Measurements from ENCODE around the gene SEC14L2.

GRCh38 chr22:30370641-30371230 is 26.1 kb upstream of the SEC14L2 start:
- TF ChIP-seq CTCF (IDR thresholded peaks at IDR 0.05): no peak
- no peak for TF ChIP-seq POLR2A (IDR thresholded peaks at IDR 0.05)

All from sigmoid colon (tissue), 3 donors.